Activated T-cell treated with anti-CD3 and anti-CD28 coated beads for 4 hours (primary cell): Measurements from ENCODE around the gene WAPL.
"Not testable (repeated sequence)": the region's sequence is repeated elsewhere in the genome, so short reads cannot be mapped to it uniquely, and the experiment has no call there.

Source experiments
- DNase-seq: peaks from one replicate; pipeline ENCODE4 v3.0.0-alpha.2; 2020

Gene WAPL

DNA sequence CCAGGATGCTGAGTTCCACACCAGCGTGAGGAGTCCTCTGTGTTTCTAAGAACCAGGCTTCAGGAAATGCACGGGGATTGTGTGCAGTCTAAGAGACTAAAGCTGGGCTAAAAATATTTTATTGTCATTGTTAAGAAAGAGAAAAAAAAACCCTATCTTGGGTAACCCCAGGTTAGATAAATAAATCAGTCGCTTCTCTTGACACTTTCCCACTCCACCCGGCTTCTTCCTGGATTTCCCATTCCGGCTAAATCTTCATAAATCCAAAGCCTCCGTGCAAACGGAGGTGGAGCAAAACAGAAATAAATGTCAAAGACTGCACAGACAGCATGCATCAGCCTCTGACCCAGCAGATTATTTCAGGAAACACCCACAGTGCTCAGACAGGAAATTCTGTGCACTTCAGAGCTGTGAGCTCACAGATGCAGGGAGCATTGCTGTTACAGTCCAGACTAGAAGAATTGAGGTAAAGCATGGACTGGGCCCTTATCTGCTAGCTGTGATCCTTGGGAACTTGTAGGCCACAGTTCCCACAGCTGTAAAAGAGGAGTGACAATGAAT lies 110.2 kb downstream of the WAPL start:
- peak; percentile 25 for DNase-seq

DNA sequence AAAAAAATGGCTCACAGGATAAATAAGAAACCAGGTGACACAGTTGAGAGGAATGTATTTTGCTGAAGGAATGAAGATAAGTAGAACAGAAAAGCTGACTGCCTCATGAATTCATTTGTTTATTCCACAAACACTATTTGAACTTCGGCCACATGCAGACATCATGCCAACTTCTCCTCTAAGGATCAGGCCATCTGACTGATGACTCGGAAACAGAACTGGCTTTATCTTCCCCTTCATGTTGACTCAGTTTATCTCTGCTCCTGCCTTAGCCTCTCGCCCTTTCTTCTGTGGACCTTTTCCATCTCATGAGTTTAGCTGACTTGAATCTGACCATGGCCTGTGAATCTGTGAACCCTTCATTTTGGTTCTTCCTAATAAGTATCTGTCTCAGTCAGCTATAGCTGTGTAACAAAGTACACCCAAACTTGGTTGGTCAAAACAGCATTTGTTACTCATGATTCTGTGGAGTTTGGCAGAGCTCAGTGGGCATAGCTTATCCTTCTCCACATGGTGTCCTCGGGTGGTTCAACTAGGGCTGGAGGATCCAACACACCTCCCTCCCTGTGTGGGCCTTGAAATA lies 111.0 kb downstream of the WAPL start:
- DNase-seq: no peak

- no peak for DNase-seq
These were observed 112.4 kb downstream of the WAPL start for GRCh38 chr10:86409183-86409582.

DNA sequence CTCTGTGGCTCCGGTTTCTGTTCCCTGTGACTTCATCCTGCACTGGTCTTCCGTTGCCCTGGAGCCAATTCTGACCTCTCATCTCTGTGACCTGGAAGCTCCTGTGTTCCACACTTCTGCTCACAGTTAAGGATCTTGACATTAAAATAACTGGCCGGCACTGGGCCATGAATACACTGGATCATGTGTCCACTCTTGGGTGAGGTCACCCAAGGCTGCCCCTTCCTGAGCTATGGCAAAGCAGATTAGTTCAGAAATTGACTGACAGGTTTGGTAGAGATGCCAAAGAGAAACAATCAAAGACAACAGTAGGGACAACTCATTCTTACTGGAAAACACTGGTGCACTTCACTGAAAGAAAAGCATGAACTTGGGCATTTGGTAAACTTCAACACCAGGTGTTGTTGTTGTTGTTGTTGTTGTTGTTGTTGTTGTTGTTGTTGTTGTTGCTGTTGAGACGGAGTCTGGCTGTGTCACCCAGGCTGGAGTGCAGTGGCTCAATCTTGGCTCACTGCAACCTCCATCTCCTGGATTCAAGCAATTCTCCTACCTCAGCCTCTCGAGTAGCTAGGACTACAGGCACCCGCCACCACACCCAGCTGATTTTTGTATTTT lies 118.3 kb downstream of the WAPL start:
- DNase-seq: no peak

DNA sequence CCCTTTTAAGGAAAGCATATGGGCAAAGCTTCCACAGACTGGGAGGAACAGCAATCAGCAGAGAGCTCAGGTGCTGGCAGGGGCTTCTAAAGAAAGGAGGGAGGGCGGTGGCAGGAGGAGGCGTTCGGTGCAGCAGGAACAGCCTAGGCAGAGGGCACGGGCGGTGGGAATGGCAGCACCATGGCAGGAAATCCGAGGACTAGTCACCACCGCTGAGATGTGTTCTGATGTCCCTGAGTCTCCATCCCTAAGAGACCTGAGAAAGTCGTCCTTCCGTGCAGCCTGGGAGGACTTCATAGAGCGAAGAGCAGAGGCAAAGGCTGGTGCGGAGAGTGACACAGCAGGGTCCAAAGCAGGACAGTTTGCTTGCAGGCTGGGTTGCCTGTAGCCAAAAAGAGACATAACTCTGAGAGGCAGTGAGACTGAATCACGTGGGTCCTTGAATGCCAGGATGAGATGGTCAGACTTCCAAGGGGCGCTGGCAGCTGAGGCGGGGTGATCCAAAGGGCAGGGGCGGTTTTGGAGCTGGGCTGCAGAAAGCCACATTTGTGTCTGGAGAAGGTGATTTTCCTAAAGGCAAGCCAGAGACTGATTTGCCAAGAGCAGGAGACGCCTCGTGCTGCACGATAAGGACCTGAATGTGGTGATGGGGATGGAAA lies 119.2 kb downstream of the WAPL start:
- DNase-seq: no peak

DNA sequence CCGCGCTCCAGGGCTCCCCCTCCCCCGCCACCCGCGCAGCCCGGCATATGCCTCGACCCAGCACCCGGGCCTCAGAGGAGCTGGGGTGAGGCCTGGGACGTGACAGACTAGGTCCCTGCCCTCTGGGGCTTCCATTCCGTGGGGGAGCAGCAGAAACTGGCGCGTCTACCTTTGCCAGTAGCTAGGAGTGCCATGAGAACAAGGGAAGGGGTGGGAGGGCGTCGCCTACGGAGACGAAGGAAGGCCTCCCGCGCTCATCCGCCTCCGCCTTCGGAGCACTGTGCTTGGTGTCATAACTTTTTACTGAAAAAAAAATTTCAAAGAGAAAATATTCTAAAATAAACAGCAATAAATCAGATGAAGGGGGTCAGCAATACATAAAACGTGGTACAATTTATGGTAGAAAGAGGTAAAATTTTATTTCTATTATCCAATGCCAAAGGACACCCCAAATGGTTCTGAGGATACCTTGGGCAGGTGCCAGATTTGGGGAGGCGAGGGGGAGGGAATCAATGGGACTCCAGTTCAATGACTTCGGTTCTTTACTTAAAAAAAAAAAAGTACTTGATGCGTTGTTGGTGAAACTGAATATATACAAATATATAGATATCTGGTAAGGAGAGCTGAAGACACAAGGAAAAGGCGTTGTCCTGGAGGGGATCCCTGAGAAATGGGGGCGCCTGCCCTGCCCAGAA lies 119.9 kb downstream of the WAPL start:
- peak; percentile 36 for DNase-seq

GRCh38 chr10:86400705-86401587 lies 120.6 kb downstream of the WAPL start:
- peak; percentile 72 for DNase-seq

DNA sequence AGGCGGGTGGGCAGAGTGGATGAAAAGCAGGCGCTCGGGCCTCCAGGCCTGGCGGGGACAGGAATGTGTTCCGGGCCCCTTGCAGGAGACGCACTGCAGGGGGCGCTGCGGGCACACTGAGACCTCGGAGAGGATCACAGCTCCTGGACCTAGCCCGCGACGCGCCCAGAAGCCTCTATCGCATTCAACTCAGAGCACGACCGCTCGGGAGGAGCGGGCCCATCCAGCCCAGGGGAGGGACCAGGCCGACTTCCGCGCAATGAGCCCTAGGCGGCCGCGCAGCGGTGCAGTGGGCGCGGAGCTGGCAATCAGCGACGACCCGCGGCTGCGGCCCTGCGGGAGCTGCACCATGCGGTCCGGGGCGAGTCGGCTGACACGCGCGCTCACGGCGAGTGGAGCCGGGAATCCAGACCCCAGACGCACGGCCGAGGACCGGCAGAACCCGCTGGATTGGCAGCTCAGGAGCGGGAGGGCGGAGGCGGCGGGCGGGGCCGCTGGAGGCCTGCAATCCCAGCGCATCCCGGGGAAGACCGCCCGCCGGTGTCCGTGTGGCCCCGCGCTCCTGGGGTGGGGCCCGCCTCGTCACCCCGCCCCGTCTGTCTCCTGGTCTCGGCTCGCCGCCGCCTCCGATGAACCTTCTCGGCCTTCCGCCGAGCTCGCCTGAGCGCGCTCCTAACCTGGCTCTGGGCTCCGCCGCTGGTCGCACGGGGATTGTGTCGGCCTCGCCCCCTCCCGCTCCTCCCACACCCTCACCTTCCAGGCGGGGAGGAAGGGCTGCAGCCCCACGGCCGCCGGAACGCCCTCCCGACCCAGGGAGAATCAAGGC lies 121.5 kb downstream of the WAPL start:
- DNase-seq: peak; percentile 90

DNA sequence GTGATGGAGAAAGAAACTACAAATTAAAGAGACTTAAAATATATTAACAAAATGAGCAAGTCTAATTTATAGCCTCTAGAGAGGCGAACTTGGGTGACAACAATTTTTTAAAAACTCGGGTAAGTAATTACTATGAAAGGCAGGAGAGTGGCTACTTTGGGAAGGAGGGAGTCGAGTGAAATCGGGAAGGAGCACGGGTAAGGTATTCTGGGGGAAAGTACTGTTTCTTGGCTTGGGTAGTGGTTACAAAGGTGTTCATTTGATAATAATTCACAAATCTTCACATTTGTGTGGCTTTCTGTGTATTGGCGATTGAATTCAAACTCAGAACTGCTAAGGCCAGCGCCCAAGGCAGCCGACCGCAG lies 122.1 kb downstream of the WAPL start:
- no peak for DNase-seq

GRCh38 chr10:86397120-86397519 lies 124.5 kb downstream of the WAPL start:
- no peak for DNase-seq

DNA sequence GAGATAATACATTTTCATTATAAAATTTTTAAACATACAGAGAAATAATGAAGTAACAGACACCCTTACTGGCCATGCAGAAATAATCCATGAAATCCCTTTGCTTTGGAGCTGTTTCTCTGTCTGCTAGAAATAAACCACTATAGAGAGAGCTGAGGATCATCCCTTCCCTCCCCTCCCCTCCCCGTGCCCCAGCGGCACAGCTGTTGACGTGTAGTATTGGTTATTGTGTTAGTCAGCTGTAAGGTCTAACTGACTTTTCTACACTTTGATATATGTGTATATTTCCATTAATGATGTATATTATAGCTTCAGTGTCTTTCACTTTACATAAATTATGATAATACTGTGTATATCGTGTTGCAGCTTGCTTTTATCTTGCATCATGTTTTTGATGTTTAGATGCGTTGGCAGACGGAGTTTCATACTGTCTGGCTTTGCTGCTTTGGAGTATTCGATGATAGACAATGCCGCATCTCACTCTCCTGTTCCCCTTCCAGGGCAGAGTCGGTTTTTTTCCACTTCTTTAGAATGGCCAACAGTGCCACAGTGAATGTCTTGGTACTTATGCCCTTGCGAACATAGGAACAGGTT lies 127.6 kb downstream of the WAPL start:
- no peak for DNase-seq

DNA sequence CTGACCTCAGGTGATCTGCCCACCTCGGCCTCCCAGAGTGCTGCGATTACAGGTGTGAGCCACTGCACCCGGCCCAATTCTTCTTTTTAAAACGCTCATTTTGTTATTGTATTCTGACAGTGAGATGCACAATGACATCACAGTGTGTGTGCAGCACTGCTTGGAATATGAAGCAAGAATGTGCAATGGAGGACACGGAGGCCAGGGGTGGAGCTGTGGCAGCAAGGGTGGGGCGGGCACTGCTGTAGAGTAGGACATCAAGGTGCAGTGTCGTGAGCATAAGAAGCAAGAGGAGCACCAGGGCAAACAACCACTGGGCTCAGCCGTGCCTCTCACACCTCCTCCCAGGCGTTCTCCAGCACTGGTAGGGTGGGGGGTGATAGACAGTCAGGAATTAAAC lies 128.2 kb downstream of the WAPL start:
- no peak for DNase-seq

GRCh38 chr10:86392723-86393094 lies 128.9 kb downstream of the WAPL start:
- DNase-seq: no peak

- DNase-seq: no peak
These were observed 129.4 kb downstream of the WAPL start for GRCh38 chr10:86391986-86392722.

GRCh38 chr10:86391236-86391840 lies 130.3 kb downstream of the WAPL start:
- DNase-seq: no peak

DNA sequence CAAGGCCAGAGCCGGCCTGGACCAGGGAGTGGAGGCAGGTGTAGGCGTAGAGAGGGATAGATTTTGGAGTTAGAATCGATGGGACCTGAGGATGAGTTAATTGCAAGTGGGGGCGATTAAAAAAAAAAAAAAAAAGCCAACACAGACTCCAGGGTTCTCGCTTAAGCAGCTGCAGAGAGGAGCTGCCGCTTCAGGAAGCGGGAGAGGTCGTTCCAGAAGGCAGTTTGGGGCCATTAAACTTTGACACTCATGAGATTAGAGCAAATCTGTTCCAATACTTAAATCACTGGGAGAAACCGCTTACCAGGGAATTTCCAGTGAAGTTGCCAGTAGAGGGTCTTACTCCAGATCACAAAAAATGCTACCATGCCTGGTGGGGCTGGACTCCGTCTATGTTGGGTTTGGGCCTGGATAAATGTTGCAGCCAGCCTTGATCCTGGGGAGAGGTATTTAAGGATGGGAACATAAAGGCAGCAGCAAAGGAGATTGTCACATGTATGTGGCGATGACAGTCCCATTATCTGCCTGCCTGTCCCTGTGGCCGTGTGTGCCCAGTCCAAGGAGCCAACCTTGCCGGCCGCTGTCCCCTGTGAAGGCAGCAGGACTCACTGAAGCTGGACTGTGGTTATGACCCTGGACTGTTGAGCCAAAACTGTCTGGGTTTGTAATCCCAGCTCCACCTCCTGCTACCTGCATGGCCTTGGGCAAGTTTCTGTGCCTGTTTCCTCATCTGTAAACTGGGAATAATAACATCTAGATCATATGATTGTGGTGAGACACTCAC lies 131.1 kb downstream of the WAPL start:
- DNase-seq: no peak

GRCh38 chr10:86389441-86390193 lies 132.0 kb downstream of the WAPL start:
- no peak for DNase-seq

DNA sequence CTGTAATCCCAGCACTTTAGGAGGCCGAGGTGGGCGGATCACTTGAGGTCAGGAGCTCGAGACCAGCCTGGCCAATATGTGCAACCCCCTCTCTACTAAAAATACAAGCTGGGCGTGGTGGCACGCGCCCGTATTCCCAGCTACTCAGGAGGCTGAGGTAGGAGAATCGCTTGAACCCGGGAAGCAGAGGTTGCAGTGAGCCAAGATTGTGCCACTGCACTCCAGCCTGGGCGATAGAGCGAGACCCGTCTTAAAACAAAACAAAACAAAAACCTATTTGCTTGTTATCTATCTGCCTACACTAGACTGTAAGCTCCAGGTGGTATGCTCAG lies 132.5 kb downstream of the WAPL start:
- not testable (repeated sequence) for DNase-seq
